SU-DHL-6 (cell line): ENCODE data around the gene LCP1.

Source experiments
- H2AFZ ChIP-seq: fragments of 200-600 bp; sonication (generic); 2 replicates; pipeline ENCODE4 v1.6.1; 2014; ENCODE audit warnings: low read depth, mild to moderate bottlenecking, moderate library complexity, mixed read lengths, antibody characterized with exemption, low read length; ENCODE audit not compliant: severe bottlenecking
- H3F3A ChIP-seq: fragments of 200-600 bp; shearing (Covaris generic); 2 replicates; pipeline ENCODE4 v1.6.0; 2016; ENCODE audit warnings: antibody characterized with exemption, mild to moderate bottlenecking; ENCODE audit not compliant: insufficient read depth
- H3K27ac ChIP-seq: fragments of 200-600 bp; sonication (generic); 2 replicates; pipeline ENCODE4 v1.5.1; 2016; ENCODE audit warnings: low read depth, mild to moderate bottlenecking, low read length, moderate library complexity, mixed read lengths
- H3K27me3 ChIP-seq: fragments of 200-600 bp; sonication (generic), shearing (Covaris generic); 2 replicates; pipeline ENCODE4 v1.6.0; 2014; ENCODE audit warnings: mild to moderate bottlenecking, low read length
- H3K36me3 ChIP-seq: fragments of 200-600 bp; sonication (generic); 2 replicates; pipeline ENCODE4 v1.6.1; 2014; ENCODE audit warnings: mild to moderate bottlenecking, low read length, mixed read lengths
- H3K4me2 ChIP-seq: fragments of 300-600, 200-600 bp; shearing (Covaris generic), sonication (generic); 2 replicates; pipeline ENCODE4 v1.6.0; 2014; ENCODE audit warnings: low read length, low read depth, mild to moderate bottlenecking; ENCODE audit not compliant: poor library complexity, severe bottlenecking
- H3K4me3 ChIP-seq: fragments of 200-600 bp; sonication (generic); 2 replicates; pipeline ENCODE4 v1.5.1; 2014; ENCODE audit warnings: antibody characterized with exemption, low read length, mild to moderate bottlenecking, mixed read lengths; ENCODE audit not compliant: insufficient read depth, poor library complexity, severe bottlenecking
- H3K79me2 ChIP-seq: fragments of 200-600 bp; sonication (generic); 2 replicates; pipeline ENCODE4 v1.6.1; 2014; ENCODE audit warnings: mild to moderate bottlenecking, low read length, moderate library complexity; ENCODE audit not compliant: insufficient read depth
- H3K9ac ChIP-seq: fragments of 200-600 bp; sonication (generic); 2 replicates; pipeline ENCODE4 v1.7.0; 2014; ENCODE audit warnings: mild to moderate bottlenecking, low read length
- H3K9me2 ChIP-seq: fragments of 200-600 bp; sonication (generic); replicated peaks from 2 replicates; pipeline ENCODE4 v1.6.1; 2014; ENCODE audit warnings: low read length; ENCODE audit not compliant: insufficient read depth
- H3K9me3 ChIP-seq: fragments of 200-600 bp; sonication (generic); 2 replicates; pipeline ENCODE4 v1.6.1; 2014; ENCODE audit warnings: low read length, mixed read lengths; ENCODE audit not compliant: insufficient read depth
- H4K20me1 ChIP-seq: fragments of 200-600 bp; sonication (generic); 2 replicates; pipeline ENCODE4 v1.6.1; 2014; ENCODE audit warnings: low read depth, mild to moderate bottlenecking, antibody characterized with exemption, low read length, moderate library complexity, mixed read lengths
- EZH2phosphoT487 ChIP-seq: fragments of 200-600 bp; sonication (generic), shearing (Covaris generic); conservative IDR thresholded peaks from 2 replicates; pipeline ENCODE4 v1.6.1; 2018; ENCODE audit warnings: mild to moderate bottlenecking, antibody characterized with exemption, low read length, moderate library complexity, mixed read lengths
- TF ChIP-seq, protein P1 (sequence below): fragments of 200-600 bp; sonication (generic); IDR thresholded peaks from one replicate; pipeline ENCODE4 v1.5.1; 2017; ENCODE audit warnings: antibody characterized with exemption, mild to moderate bottlenecking, low read length, moderate library complexity; ENCODE audit not compliant: insufficient read depth, poor library complexity, severe bottlenecking

Gene LCP1

DNA sequence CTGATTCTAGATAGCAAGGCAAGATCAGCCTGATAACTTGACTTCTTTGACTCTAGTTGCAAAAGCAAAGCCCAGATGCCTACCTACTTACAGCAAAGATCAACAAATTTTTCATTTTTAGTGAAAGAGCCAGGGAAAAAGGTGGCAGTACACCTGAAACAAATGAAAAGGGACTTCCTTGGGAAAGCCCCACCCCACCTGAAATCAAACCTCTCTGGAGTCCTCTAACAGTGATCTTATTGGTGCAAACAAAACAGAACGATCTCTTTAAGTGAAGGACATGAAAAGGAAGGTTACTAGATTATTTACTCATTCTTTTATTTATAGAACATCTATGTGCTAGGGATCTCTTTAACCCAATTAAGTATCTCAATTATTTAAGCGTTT, 507 bp upstream of the LCP1 start:
- peaks cover 30% of the 10 kb centered on the region for H3K36me3 ChIP-seq
- H3K9ac ChIP-seq: peak overlapping the region; percentile 90
- H3K9me2 ChIP-seq: no peaks in the 10 kb centered on the region
- peak overlapping the region; percentile 49 for H3K4me3 ChIP-seq
- H3K9me3 ChIP-seq: no peaks in the 10 kb centered on the region
- peak overlapping the region; percentile 99 for H3K27ac ChIP-seq
- H4K20me1 ChIP-seq: peaks cover 23% of the 10 kb centered on the region
- peak overlapping the region; percentile 24 for H2AFZ ChIP-seq
- H3K4me2 ChIP-seq: peak overlapping the region; percentile 93
- H3K27me3 ChIP-seq: no peaks in the 10 kb centered on the region
- TF ChIP-seq, protein P1, sequence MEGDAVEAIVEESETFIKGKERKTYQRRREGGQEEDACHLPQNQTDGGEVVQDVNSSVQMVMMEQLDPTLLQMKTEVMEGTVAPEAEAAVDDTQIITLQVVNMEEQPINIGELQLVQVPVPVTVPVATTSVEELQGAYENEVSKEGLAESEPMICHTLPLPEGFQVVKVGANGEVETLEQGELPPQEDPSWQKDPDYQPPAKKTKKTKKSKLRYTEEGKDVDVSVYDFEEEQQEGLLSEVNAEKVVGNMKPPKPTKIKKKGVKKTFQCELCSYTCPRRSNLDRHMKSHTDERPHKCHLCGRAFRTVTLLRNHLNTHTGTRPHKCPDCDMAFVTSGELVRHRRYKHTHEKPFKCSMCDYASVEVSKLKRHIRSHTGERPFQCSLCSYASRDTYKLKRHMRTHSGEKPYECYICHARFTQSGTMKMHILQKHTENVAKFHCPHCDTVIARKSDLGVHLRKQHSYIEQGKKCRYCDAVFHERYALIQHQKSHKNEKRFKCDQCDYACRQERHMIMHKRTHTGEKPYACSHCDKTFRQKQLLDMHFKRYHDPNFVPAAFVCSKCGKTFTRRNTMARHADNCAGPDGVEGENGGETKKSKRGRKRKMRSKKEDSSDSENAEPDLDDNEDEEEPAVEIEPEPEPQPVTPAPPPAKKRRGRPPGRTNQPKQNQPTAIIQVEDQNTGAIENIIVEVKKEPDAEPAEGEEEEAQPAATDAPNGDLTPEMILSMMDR: no peak
- H3K79me2 ChIP-seq: peaks cover 55% of the 10 kb centered on the region
- peaks cover 68% of the 10 kb centered on the region for H3F3A ChIP-seq

GRCh38 chr13:46181377-46181839, 569 bp downstream of the LCP1 start:
- peaks cover 25% of the 10 kb centered on the region for H4K20me1 ChIP-seq
- H3K4me2 ChIP-seq: peak overlapping the region; percentile 98
- H2AFZ ChIP-seq: no peak overlapping the region

DNA sequence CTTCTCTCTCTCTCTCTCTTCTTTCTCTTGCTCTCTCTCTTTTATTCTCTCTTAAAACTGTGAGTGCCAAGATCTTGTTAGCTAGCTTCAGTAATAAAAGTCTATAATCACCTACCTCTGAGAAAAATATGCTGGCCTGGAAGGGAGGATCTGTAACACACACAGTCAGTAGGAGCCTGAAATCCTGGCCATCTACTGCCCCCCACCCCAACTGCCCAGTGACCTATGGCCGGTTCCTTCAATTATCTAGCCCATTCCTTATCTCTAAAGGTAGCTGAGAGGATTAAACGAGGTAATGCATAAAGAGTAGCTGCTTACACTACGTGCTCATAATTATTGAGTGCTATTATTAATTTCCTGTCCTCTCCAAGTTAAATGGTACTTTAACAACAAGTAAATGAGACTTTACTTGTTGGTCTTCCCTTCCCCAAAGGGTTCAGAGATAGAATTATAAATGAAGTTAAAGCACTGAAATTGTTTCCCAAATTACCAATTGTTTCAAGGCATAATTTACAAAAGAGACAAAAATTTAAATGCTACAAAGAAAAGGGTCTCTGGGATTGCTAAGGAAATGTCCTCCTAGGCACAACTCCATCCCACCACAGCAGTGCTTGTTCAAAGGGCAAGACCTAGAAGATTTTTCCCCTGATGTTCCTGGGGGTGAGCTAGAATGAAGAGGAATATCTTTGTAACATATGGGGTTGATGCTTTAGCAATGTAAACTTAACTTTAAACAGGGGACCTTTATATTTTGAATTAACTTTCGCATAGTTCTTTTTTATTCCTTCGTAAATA, 1.8 kb downstream of the LCP1 start:
- Histone ChIP-seq H3F3A (peaks cover 91% of the 10 kb centered on the region), H3K9ac (peak overlapping the region; percentile 90), H3K4me2 (peak overlapping the region; percentile 98)

More at GRCh38 chr13:46181377-46181839, 569 bp downstream of the LCP1 start:
- TF ChIP-seq, protein P1: no peak
- no peak for TF ChIP-seq EZH2phosphoT487
- H3K9me2 ChIP-seq: no peaks in the 10 kb centered on the region
- H3F3A ChIP-seq: peaks cover 79% of the 10 kb centered on the region
- no peaks in the 10 kb centered on the region for H3K27me3 ChIP-seq
- H3K36me3 ChIP-seq: peaks cover 33% of the 10 kb centered on the region
- H3K9me3 ChIP-seq: no peaks in the 10 kb centered on the region
- peak overlapping the region; percentile 99 for H3K27ac ChIP-seq
- H3K9ac ChIP-seq: peak overlapping the region; percentile 90
- H3K4me3 ChIP-seq: peak overlapping the region; percentile 95
- H3K79me2 ChIP-seq: peaks cover 66% of the 10 kb centered on the region

More for the DNA sequence above, 1.8 kb downstream of the LCP1 start:
- peaks cover 38% of the 10 kb centered on the region for H4K20me1 ChIP-seq
- H3K9me2 ChIP-seq: no peaks in the 10 kb centered on the region
- H3K79me2 ChIP-seq: peaks cover 78% of the 10 kb centered on the region
- H3K9me3 ChIP-seq: no peaks in the 10 kb centered on the region
- H2AFZ ChIP-seq: no peak overlapping the region
- TF ChIP-seq, protein P1: no peak
- no peak for TF ChIP-seq EZH2phosphoT487
- peak overlapping the region; percentile 99 for H3K27ac ChIP-seq
- H3K27me3 ChIP-seq: no peaks in the 10 kb centered on the region
- peak overlapping the region; percentile 95 for H3K4me3 ChIP-seq
- H3K36me3 ChIP-seq: peaks cover 36% of the 10 kb centered on the region
